Fibroblast of pulmonary artery (primary cell): ENCODE data around the gene LLGL2.

Experiments
- DNase-seq: peaks from one replicate; pipeline ENCODE4 v3.0.0-alpha.2; 2010; ENCODE audit warnings: low read depth
- H3K4me3 ChIP-seq: replicated peaks from 2 replicates; pipeline ENCODE4 v1.5.1; 2011; ENCODE audit warnings: low read depth, mild to moderate bottlenecking, control low read depth, low read length, moderate library complexity
- CTCF ChIP-seq: IDR thresholded peaks from 2 replicates; pipeline ENCODE4 v1.5.1; 2011; ENCODE audit warnings: mild to moderate bottlenecking, control low read depth, low read length, inconsistent platforms; ENCODE audit errors: missing control alignments

Gene LLGL2

DNA sequence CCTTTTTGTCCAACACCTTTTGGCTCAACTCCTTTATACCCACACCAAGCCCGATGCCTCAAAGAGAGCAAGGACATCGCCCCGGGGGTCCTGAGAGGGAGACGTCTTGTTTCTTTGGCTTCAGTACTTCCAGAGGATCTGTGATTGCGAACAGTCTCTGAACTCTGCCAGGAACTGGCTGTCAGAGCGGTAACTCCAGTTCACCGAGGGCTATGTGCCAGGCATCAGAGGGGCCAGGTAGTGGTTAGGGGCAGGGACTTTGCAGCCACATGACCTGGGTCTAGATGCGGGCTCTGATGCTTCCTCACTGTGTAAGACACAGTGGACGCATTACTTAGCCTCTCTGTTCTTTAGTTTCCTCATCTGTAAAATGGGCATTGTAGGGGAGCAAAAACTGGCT lies 21.6 kb downstream of the LLGL2 start:
- no peak for TF ChIP-seq CTCF
- DNase-seq: no peak
- no peak overlapping the region for H3K4me3 ChIP-seq

GRCh38 chr17:75548813-75549212 lies 23.3 kb downstream of the LLGL2 start:
- H3K4me3 ChIP-seq: no peak overlapping the region
- no peak for DNase-seq
- TF ChIP-seq CTCF: no peak

GRCh38 chr17:75549246-75550138 lies 24.0 kb downstream of the LLGL2 start:
- no peak overlapping the region for H3K4me3 ChIP-seq

DNA sequence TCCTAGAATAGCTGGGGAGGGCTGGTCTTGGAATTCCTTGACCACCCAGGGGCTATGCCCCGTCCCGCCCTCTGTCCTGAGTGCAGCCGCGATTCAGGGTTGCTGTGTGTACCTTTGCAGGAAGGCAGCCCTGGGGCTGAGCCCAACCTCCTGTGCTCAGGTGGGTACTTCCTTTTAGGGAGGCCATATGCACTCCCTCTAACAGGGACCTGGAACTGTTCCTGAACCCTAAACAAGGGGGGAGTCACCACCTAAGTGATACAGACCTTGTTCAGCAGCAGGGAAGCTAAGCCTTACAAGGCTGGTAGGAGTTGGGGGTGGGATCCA lies 24.6 kb downstream of the LLGL2 start:
- no peak for TF ChIP-seq CTCF
- H3K4me3 ChIP-seq: no peak overlapping the region
- no peak for DNase-seq

More at GRCh38 chr17:75549246-75550138, 24.0 kb downstream of the LLGL2 start:
- TF ChIP-seq CTCF: no peak
- no peak for DNase-seq

- no peak overlapping the region for H3K4me3 ChIP-seq
- TF ChIP-seq CTCF: no peak
- DNase-seq: no peak
These were observed 25.8 kb downstream of the LLGL2 start for GRCh38 chr17:75551266-75551665.

- H3K4me3 ChIP-seq: no peak overlapping the region
- DNase-seq: peak; percentile 28
- no peak for TF ChIP-seq CTCF
These were observed 27.2 kb downstream of the LLGL2 start for GRCh38 chr17:75552425-75553294.
